Thyroid gland (tissue), 4 donors: ENCODE results near the gene RDH8. TPM values are rescaled to one million over a fixed set of nuclear protein-coding genes. Genes with fewer than 3 reads are reported as not detected.

Experiments used
- DNase-seq, 2 donors: peaks; one replicate each; pipeline ENCODE4 v3.0.0-alpha.2; 2019
- H3K27ac ChIP-seq, 3 donors: fragments of 200-600 bp; sonication (generic); 1 replicate in 2 of 3; 2 replicates in 1 of 3; pipeline ENCODE4 v1.5.1; 2016 to 2019; ENCODE audit warnings: mild to moderate bottlenecking in 1 of 3, moderate library complexity in 1 of 3
- H3K27me3 ChIP-seq: fragments of 200-600 bp; sonication (generic); one replicate; pipeline ENCODE4 v1.5.1; 2019
- H3K36me3 ChIP-seq, 2 donors: fragments of 200-600 bp; sonication (generic); one replicate each; pipeline ENCODE4 v1.5.1; 2016 to 2019
- H3K4me1 ChIP-seq, 2 donors: fragments of 200-600 bp; sonication (generic); one replicate each; pipeline ENCODE4 v1.5.1; 2017 to 2019
- H3K4me3 ChIP-seq, 3 donors: fragments of 200-600 bp; sonication (generic); replicated peaks in 1 of 3; 1 replicate in 2 of 3; 2 replicates in 1 of 3; pipeline ENCODE4 v1.5.1; 2016; ENCODE audit warnings: mild to moderate bottlenecking in 1 of 3
- H3K9me3 ChIP-seq: fragments of 200-600 bp; sonication (generic); one replicate; pipeline ENCODE4 v1.5.1; 2017
- CTCF ChIP-seq, 6 experiments: fragments of 200-600 bp in 3 of 6; fragments of 450-650 bp in 3 of 6; sonication (generic) in 3 of 6; IDR thresholded peaks; one replicate each; pipeline ENCODE4 v1.5.1; 2016 to 2019; ENCODE audit warnings: antibody characterized with exemption in 6 of 6, mild to moderate bottlenecking in 2 of 6, inconsistent platforms in 1 of 6, moderate library complexity in 1 of 6
- POLR2A ChIP-seq, 2 donors: fragments of 450-650 bp; IDR thresholded peaks; one replicate each; pipeline ENCODE4 v1.6.1; 2017; ENCODE audit warnings: antibody characterized with exemption in 2 of 2, mild to moderate bottlenecking in 2 of 2, moderate library complexity in 1 of 2
- WGBS, 2 donors: methylation state at CpG; one replicate each; pipeline ENCODE4 v1.1.5; 2017; 5-methylcytosine and 5-hydroxymethylcytosine counted together
- intact Hi-C: fragments of 100-400 bp; cut with DNase I; formaldehyde crosslinking; loops from one replicate; pipeline ENCODE4 v1.15.1; 2023
- total RNA-seq, 4 donors: library from RNA; depleted of rRNA; stranded (reverse); fragments of >200 nt; gene quantifications; one replicate each; pipeline ENCODE4 v1.2.3, GENCODE V29; 2016

RDH8 gene
- total RNA-seq, 4 donors from 2014 or later = not detected

DNA sequence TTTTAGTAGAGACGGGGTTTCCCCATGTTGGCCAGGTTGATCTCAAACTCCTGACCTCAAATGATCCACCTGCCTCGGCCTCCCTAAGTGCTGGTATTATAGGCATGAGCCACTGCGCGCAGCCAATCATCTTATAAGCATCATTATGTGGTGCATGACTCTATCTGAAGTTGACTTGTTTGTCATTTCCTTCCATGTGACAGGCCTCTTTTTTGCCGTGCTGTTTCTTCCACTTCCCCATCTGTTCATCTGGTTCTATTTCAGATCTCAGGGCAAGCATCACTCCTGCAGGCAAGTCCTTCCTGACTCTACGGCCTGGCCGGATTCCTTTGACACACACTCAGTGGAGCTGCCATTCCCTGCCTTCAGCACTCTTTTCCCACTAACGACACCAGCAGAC lies 18.2 kb upstream of the RDH8 start:
- DNase-seq = no peak
- Histone ChIP-seq H3K9me3 (no peaks in the 10 kb centered on the region), H3K36me3 (no peaks in the 10 kb centered on the region), H3K27ac (no peak overlapping the region), H3K4me3 (no peak overlapping the region), H3K27me3 (no peaks in the 10 kb centered on the region), H3K4me1 (no peaks in the 10 kb centered on the region)
- 66 to 71% methylated on average over 8 of the region's 8 CpGs for WGBS, 2 donors
- TF ChIP-seq CTCF (IDR thresholded peaks at IDR 0.05) = no peak
- no peak for TF ChIP-seq POLR2A (IDR thresholded peaks at IDR 0.05)
- intact Hi-C loops = no loop called here

GRCh38 chr19:9995999-9996398 lies 17.3 kb upstream of the RDH8 start:
- Histone ChIP-seq H3K27ac (no peak overlapping the region), H3K36me3 (no peaks in the 10 kb centered on the region), H3K9me3 (no peaks in the 10 kb centered on the region), H3K4me1 (no peaks in the 10 kb centered on the region), H3K4me3 (no peak overlapping the region), H3K27me3 (no peaks in the 10 kb centered on the region)
- TF ChIP-seq CTCF (IDR thresholded peaks at IDR 0.05) = no peak
- no peak for TF ChIP-seq POLR2A (IDR thresholded peaks at IDR 0.05)
- WGBS, 2 donors = 67 to 77% methylated on average over 7 of the region's 7 CpGs
- DNase-seq = no peak
- intact Hi-C loops = no loop called here

DNA sequence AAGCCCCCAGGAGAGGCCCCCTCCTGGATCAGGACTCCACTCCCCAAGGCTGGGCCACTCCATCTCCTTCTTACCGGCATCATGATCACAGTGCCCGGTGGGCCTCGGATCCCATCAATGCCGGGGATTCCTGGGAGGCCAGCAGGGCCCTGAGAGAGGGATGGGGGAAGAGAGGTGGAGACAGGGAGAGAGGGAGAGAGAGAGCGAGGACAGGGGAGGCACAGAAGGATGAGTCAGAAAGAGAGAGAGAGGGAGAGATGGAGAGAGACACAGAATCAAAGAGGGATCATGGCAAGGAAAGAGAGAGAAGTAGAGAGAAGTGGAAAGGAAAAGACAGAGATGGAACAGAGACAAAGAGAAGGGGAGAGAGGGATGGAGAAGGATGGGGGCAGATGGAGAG lies 16.7 kb upstream of the RDH8 start:
- 57 to 61% methylated on average over 5 of the region's 5 CpGs for WGBS, 2 donors
- H3K36me3 ChIP-seq = no peaks in the 10 kb centered on the region
- no peak for TF ChIP-seq CTCF (IDR thresholded peaks at IDR 0.05)
- TF ChIP-seq POLR2A (IDR thresholded peaks at IDR 0.05) = no peak
- no peak for DNase-seq
- H3K9me3 ChIP-seq = no peaks in the 10 kb centered on the region
- no peak overlapping the region for H3K4me3 ChIP-seq
- intact Hi-C loops = no loop called here
- no peaks in the 10 kb centered on the region for H3K4me1 ChIP-seq
- no peak overlapping the region for H3K27ac ChIP-seq
- no peaks in the 10 kb centered on the region for H3K27me3 ChIP-seq

DNA sequence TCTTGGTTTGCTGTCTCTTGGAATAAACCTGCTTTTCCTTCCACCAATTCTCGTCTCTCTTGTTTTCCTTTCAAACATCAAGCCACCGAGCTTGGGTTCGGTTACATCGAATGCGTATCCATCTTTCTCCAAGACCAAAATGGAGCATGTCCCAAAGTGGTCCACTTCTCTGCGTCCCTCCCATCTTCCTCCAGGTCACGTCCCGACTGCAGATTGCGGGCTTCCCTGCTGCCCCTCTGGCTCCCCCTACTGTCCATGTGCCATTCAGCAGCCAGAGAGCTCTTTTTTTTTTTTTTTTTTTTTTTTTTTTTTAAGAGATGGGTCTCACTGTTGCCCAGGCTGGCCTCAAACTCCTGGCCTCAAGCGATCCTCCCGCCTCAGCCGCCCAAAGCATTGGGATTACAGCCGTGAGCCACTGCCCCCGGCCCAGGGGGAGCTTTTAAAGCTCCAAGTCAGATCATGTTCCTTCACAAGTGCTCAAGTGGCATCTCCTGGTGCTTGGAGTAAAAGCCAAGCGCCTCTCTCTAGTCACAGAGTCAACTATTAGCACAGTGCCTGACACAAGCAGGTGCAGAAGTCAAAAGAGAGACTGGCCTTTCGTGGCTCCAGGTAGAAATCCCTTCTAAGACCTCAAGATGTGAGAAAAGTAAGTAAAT lies 13.0 kb upstream of the RDH8 start:
- Histone ChIP-seq H3K36me3 (no peaks in the 10 kb centered on the region), H3K4me1 (no peaks in the 10 kb centered on the region), H3K9me3 (no peaks in the 10 kb centered on the region), H3K27me3 (no peaks in the 10 kb centered on the region), H3K27ac (no peak overlapping the region), H3K4me3 (no peak overlapping the region)
- 13% methylated on average over 11 to 16 of the region's 16 CpGs for WGBS, 2 donors
- TF ChIP-seq CTCF (IDR thresholded peaks at IDR 0.05) (peak; percentile 37 to 75 (median 52)), POLR2A (IDR thresholded peaks at IDR 0.05) (no peak)
- intact Hi-C loops = loop anchor here (5.0 kb wide), 1 partner anchor 68 kb away; no protein-coding TSS in a partner anchor
- peak; percentile 72 to 76 for DNase-seq

- TF ChIP-seq POLR2A (IDR thresholded peaks at IDR 0.05) (no peak), CTCF (IDR thresholded peaks at IDR 0.05) (peak in 3 of 6 experiments; percentile 11 to 19 (median 14))
- intact Hi-C loops = loop anchor here (5.0 kb wide), 1 partner anchor 70 kb away; no protein-coding TSS in a partner anchor
- H3K9me3 ChIP-seq = no peaks in the 10 kb centered on the region
- H3K4me3 ChIP-seq = no peak overlapping the region
- no peaks in the 10 kb centered on the region for H3K4me1 ChIP-seq
- H3K27ac ChIP-seq = no peak overlapping the region
- H3K36me3 ChIP-seq = no peaks in the 10 kb centered on the region
- H3K27me3 ChIP-seq = no peaks in the 10 kb centered on the region
- DNase-seq = peak in 1 of 2 donors; percentile 11
- 63 to 65% methylated on average over 6 of the region's 6 CpGs for WGBS, 2 donors
Observed at GRCh38 chr19:10001899-10002298, 11.4 kb upstream of the RDH8 start.
